GM23248 (cell line): Measurements from ENCODE around the gene TRAF4. TPM values are rescaled to one million over a fixed set of nuclear protein-coding genes. Genes with fewer than 3 reads are reported as not detected.

Experiments
- DNase-seq: peaks from one replicate; pipeline ENCODE4 v3.0.0-alpha.2; 2015
- H2AFZ ChIP-seq: fragments of 200-600 bp; sonication (generic); 2 replicates; pipeline ENCODE4 v1.6.1; 2016; ENCODE audit warnings: antibody characterized with exemption
- H3F3A ChIP-seq: fragments of 200-600 bp; sonication (generic); 2 replicates; pipeline ENCODE4 v1.6.1; 2016; ENCODE audit warnings: mild to moderate bottlenecking, antibody characterized with exemption, mixed run types; ENCODE audit not compliant: insufficient read depth
- H3K27ac ChIP-seq: fragments of 200-600 bp; sonication (generic); 2 replicates; pipeline ENCODE4 v1.5.1; 2016; ENCODE audit warnings: mild to moderate bottlenecking
- H3K27me3 ChIP-seq: fragments of 200-600 bp; sonication (generic); replicated peaks from 2 replicates; pipeline ENCODE4 v1.6.1; 2016; ENCODE audit warnings: mild to moderate bottlenecking; ENCODE audit not compliant: insufficient read depth
- H3K36me3 ChIP-seq: fragments of 200-600 bp; sonication (generic); 2 replicates; pipeline ENCODE4 v1.6.1; 2016; ENCODE audit warnings: low read depth, mild to moderate bottlenecking
- H3K4me1 ChIP-seq: fragments of 200-600 bp; sonication (generic); 2 replicates; pipeline ENCODE4 v1.6.1; 2016; ENCODE audit warnings: mild to moderate bottlenecking; ENCODE audit not compliant: insufficient read depth
- H3K4me2 ChIP-seq: fragments of 200-600 bp; sonication (generic); one replicate; pipeline ENCODE4 v1.6.1; 2016; ENCODE audit warnings: mild to moderate bottlenecking; ENCODE audit not compliant: unreplicated experiment
- H3K4me3 ChIP-seq: fragments of 200-600 bp; sonication (generic); 2 replicates; pipeline ENCODE4 v1.5.1; 2016; ENCODE audit warnings: mild to moderate bottlenecking
- H3K79me2 ChIP-seq: fragments of 200-600 bp; sonication (generic); 2 replicates; pipeline ENCODE4 v1.6.1; 2016; ENCODE audit warnings: mild to moderate bottlenecking; ENCODE audit not compliant: insufficient read depth
- H3K9ac ChIP-seq: fragments of 200-600 bp; sonication (generic); 2 replicates; pipeline ENCODE4 v1.6.1; 2016; ENCODE audit warnings: mild to moderate bottlenecking
- H3K9me2 ChIP-seq: fragments of 200-600 bp; sonication (generic); 2 replicates; pipeline ENCODE4 v1.6.1; 2016; ENCODE audit warnings: mixed run types, mild to moderate bottlenecking, moderate library complexity; ENCODE audit not compliant: insufficient read depth
- H3K9me3 ChIP-seq: fragments of 200-600 bp; sonication (generic); one replicate; pipeline ENCODE4 v1.6.1; 2017; ENCODE audit warnings: low read depth
- H4K20me1 ChIP-seq: fragments of 200-600 bp; sonication (generic); 2 replicates; pipeline ENCODE4 v1.6.0; 2016; ENCODE audit not compliant: insufficient read depth
- EZH2 ChIP-seq: fragments of 200-600 bp; sonication (generic); IDR thresholded peaks from 2 replicates; pipeline ENCODE4 v1.6.1; 2018; ENCODE audit warnings: antibody characterized with exemption, mild to moderate bottlenecking; ENCODE audit not compliant: insufficient read depth, poor library complexity, severe bottlenecking
- EZH2phosphoT487 ChIP-seq: fragments of 200-600 bp; sonication (generic); IDR thresholded peaks from 2 replicates; pipeline ENCODE4 v1.6.1; 2018; ENCODE audit warnings: antibody characterized with exemption, moderate library complexity, mild to moderate bottlenecking, low read depth; ENCODE audit not compliant: insufficient read depth
- WGBS, 2 experiments: methylation state at CpG; one replicate each; pipeline ENCODE4 v1.1.6; 2015 to 2017; ENCODE audit warnings: low lambda C conversion rate in 2 of 2, low coverage in 1 of 2; ENCODE audit errors: missing lambda C conversion rate in 2 of 2; 5-methylcytosine and 5-hydroxymethylcytosine counted together
- in situ Hi-C: fragments of 300-500 bp; cut with MboI; formaldehyde crosslinking; loops from 2 replicates; pipeline ENCODE4 v1.15.0; 2020
- polyA plus RNA-seq: library from polyadenylated mRNA; unstranded; fragments of >200 nt; fragmentation: Nextera tagmentation; extraction: Ambion mirVana; gene quantifications from 2 replicates; pipeline ENCODE4 v1.2.1, GENCODE V29; 2016
- total RNA-seq: library from RNA; depleted of rRNA; stranded (reverse); fragments of >200 nt; shearing (Covaris generic); gene quantifications from 2 replicates; pipeline ENCODE4 v1.2.3, GENCODE V29; 2014

The TRAF4 gene
- total and polyA plus RNA-seq, 2 experiments from 2014 or later = 23.5 to 30.3 TPM

DNA sequence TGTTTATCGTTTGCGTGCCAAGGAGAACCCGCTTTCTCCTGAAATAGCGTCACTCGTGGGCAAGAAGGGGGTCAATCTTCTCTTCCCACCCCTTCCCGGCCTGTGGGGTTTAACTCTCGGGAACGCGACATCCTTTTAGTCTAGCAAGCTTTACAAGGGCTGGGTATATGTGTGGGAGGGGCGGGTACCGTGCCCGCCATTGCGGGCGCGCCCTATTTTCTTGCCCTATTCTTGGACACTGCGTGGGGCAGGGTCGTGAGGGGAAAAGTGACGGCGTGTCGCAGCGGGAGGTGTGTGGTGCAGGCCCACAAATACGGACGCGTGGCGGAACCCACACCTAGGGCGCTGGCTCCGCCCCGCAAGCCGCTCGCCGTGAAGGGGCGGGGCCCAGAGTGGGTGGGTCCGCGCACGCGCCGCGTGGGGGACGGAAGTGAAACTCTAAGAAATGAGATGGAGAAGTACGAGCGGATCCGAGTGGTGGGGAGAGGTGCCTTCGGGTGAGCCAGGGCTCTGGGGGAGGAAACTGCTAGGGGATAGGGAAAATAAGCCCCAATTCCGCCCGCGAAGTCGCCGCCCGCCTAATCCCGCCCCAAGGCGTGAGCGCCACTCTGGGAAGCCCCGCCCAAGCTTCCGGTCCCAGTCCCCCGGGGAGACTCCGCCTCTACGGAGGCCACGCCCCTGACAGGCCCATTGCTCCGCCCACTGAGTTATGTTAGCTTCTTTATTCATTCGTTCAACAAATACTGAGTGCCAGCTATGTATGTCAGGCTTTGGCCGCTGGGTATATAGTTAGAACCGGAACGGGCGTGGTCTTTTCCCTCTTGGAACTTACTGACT, 15.2 kb upstream of the TRAF4 start, which contains the start of gene NEK8:
TSS of gene NEK8 (plus strand) at position 425 of the 837 bp plus-strand sequence. CDS start at position 451, 26 bp downstream.
- TF ChIP-seq EZH2 (no peak), EZH2phosphoT487 (no peak)
- in situ Hi-C loops = no loop called here
- Histone ChIP-seq H2AFZ (peak within 1 kb of the TSS; percentile 89), H3K9me3 (no peaks in the 10 kb centered on the region), H3K27ac (peak within 1 kb of the TSS; percentile 88), H3K9ac (peak within 1 kb of the TSS; percentile 86), H4K20me1 (no peaks in the 10 kb centered on the region), H3K4me2 (peak within 1 kb of the TSS; percentile 92), H3K79me2 (no peaks in the 10 kb centered on the region), H3K27me3 (no peaks in the 10 kb centered on the region), H3K36me3 (0 out of 2 replicates have a peak, but pooled peaks cover 10% of the 10 kb centered on the region), H3K4me3 (peak within 1 kb of the TSS; percentile 74), H3K9me2 (no peaks in the 10 kb centered on the region), H3F3A (peaks cover 23% of the 10 kb centered on the region), H3K4me1 (peaks cover 22% of the 10 kb centered on the region)
- DNase-seq = peak; percentile 98
- WGBS, 2 experiments = 0 to 1% methylated on average over 62 to 64 of the region's 64 CpGs

- H3K4me1 ChIP-seq = 0 out of 2 replicates have a peak, but pooled peaks cover 10% of the 10 kb centered on the region
- H3K79me2 ChIP-seq = no peaks in the 10 kb centered on the region
- H2AFZ ChIP-seq = no peak overlapping the region
- H3K27ac ChIP-seq = no peak overlapping the region
- H3K4me2 ChIP-seq = no peak overlapping the region
- TF ChIP-seq EZH2 = no peak
- TF ChIP-seq EZH2phosphoT487 = no peak
- WGBS, 2 experiments = 84 to 87% methylated on average over 11 of the region's 11 CpGs
- no peaks in the 10 kb centered on the region for H3K9me2 ChIP-seq
- H3K9me3 ChIP-seq = no peaks in the 10 kb centered on the region
- no peaks in the 10 kb centered on the region for H3K27me3 ChIP-seq
- no peak for DNase-seq
- in situ Hi-C loops = no loop called here
- H3K9ac ChIP-seq = no peak overlapping the region
- H3K4me3 ChIP-seq = no peak overlapping the region
- H4K20me1 ChIP-seq = no peaks in the 10 kb centered on the region
- H3K36me3 ChIP-seq = no peaks in the 10 kb centered on the region
- H3F3A ChIP-seq = peaks cover 11% of the 10 kb centered on the region
Measured at GRCh38 chr17:28729950-28730330, 13.9 kb upstream of the TRAF4 start.

GRCh38 chr17:28733346-28733745, 10.5 kb upstream of the TRAF4 start:
- in situ Hi-C loops = no loop called here
- peaks cover 6% of the 10 kb centered on the region; the same call in 1 of the 2 replicates for H3F3A ChIP-seq
- no peak overlapping the region for H3K27ac ChIP-seq
- no peaks in the 10 kb centered on the region for H3K9me2 ChIP-seq
- TF ChIP-seq EZH2phosphoT487 (no peak), EZH2 (no peak)
- H3K27me3 ChIP-seq = no peaks in the 10 kb centered on the region
- no peak overlapping the region for H3K4me2 ChIP-seq
- WGBS, 2 experiments = 90 to 100% methylated on average over 1 of the region's 1 CpG
- no peak for DNase-seq
- H3K9ac ChIP-seq = no peak overlapping the region
- H3K4me1 ChIP-seq = no peaks in the 10 kb centered on the region
- H3K9me3 ChIP-seq = no peaks in the 10 kb centered on the region
- no peaks in the 10 kb centered on the region for H3K36me3 ChIP-seq
- H3K4me3 ChIP-seq = no peak overlapping the region
- no peaks in the 10 kb centered on the region for H3K79me2 ChIP-seq
- H4K20me1 ChIP-seq = no peaks in the 10 kb centered on the region
- no peak overlapping the region for H2AFZ ChIP-seq

DNA sequence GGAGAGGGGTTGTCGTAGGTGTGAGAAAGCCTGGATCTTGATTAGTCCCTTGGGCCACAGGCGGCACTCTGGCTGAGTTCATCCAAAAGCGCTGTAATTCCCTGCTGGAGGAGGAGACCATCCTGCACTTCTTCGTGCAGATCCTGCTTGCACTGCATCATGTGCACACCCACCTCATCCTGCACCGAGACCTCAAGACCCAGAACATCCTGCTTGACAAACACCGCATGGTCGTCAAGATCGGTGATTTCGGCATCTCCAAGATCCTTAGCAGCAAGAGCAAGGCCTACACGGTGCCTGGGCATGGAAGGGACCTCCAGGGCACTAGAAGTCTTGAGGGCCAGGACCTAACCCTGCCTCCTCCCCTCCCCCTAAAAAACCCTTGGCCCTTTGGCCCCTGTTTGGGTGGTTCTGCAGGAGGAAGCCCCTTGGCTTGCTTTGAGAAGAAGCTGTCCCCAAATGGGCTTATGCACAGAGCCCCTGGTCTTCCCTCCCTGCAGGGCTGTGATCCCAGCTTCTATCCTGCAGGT, 9.0 kb upstream of the TRAF4 start:
- H3K36me3 ChIP-seq = no peaks in the 10 kb centered on the region
- no peak for DNase-seq
- no peaks in the 10 kb centered on the region for H3K27me3 ChIP-seq
- H3K4me3 ChIP-seq = no peak overlapping the region
- 80 to 85% methylated on average over 10 of the region's 10 CpGs for WGBS, 2 experiments
- H3K9me3 ChIP-seq = no peaks in the 10 kb centered on the region
- H3K4me1 ChIP-seq = no peaks in the 10 kb centered on the region
- TF ChIP-seq EZH2 = no peak
- no peak for TF ChIP-seq EZH2phosphoT487
- no peak overlapping the region for H3K9ac ChIP-seq
- no peak overlapping the region for H2AFZ ChIP-seq
- no peaks in the 10 kb centered on the region for H4K20me1 ChIP-seq
- H3K4me2 ChIP-seq = no peak overlapping the region
- no peaks in the 10 kb centered on the region for H3K79me2 ChIP-seq
- H3F3A ChIP-seq = no peaks in the 10 kb centered on the region
- no peaks in the 10 kb centered on the region for H3K9me2 ChIP-seq
- no peak overlapping the region for H3K27ac ChIP-seq
- in situ Hi-C loops = no loop called here
